Dendritic cell treated with granulocyte-macrophage colony-stimulating factor and Interleukin-4, amounts not matched to agents 40 ng/mL and 50 ng/mL, for 4 days (primary cell): Measurements from ENCODE around the gene GALR2.

Experiments
- H3K27ac Mint-ChIP-seq: one replicate; pipeline ENCODE4 v1.8.0; 2022; ENCODE audit warnings: mild to moderate bottlenecking, mixed read lengths
- H3K27me3 Mint-ChIP-seq: one replicate; pipeline ENCODE4 v1.8.0; 2022; ENCODE audit warnings: mild to moderate bottlenecking, mixed read lengths
- H3K36me3 Mint-ChIP-seq: one replicate; pipeline ENCODE4 v1.8.0; 2022; ENCODE audit warnings: low read depth, mixed read lengths
- H3K4me1 Mint-ChIP-seq: one replicate; pipeline ENCODE4 v1.8.0; 2022; ENCODE audit warnings: low read depth, mixed read lengths
- H3K4me3 Mint-ChIP-seq: one replicate; pipeline ENCODE4 v1.8.0; 2022; ENCODE audit warnings: mild to moderate bottlenecking, moderate library complexity, mixed read lengths
- H3K9me3 Mint-ChIP-seq: one replicate; pipeline ENCODE4 v1.8.0; 2022; ENCODE audit warnings: mixed read lengths
- intact Hi-C: fragments of 100-400 bp; cut with micrococcal nuclease; formaldehyde crosslinking; loops from one replicate; pipeline ENCODE4 v1.15.0; 2022

Gene GALR2

GRCh38 chr17:76079956-76080767 is 5.6 kb downstream of the GALR2 start:
- intact Hi-C loops: no loop called here
- peaks cover 34% of the 10 kb centered on the region for H3K4me1 Mint-ChIP-seq
- peaks cover 30% of the 10 kb centered on the region for H3K36me3 Mint-ChIP-seq
- no peak overlapping the region for H3K4me3 Mint-ChIP-seq
- no peaks in the 10 kb centered on the region for H3K9me3 Mint-ChIP-seq
- H3K27me3 Mint-ChIP-seq: peaks cover 66% of the 10 kb centered on the region
- no peak overlapping the region for H3K27ac Mint-ChIP-seq

GRCh38 chr17:76080768-76081287 is 6.2 kb downstream of the GALR2 start:
- Mint-ChIP-seq H3K9me3 (no peaks in the 10 kb centered on the region), H3K27ac (no peak overlapping the region), H3K4me3 (no peak overlapping the region), H3K27me3 (peaks cover 59% of the 10 kb centered on the region), H3K4me1 (peaks cover 27% of the 10 kb centered on the region), H3K36me3 (peaks cover 37% of the 10 kb centered on the region)
- intact Hi-C loops: no loop called here

GRCh38 chr17:76081295-76082210 is 7.0 kb downstream of the GALR2 start:
- intact Hi-C loops: no loop called here
- peaks cover 44% of the 10 kb centered on the region for H3K36me3 Mint-ChIP-seq
- peaks cover 52% of the 10 kb centered on the region for H3K27me3 Mint-ChIP-seq
- H3K27ac Mint-ChIP-seq: no peak overlapping the region
- no peaks in the 10 kb centered on the region for H3K9me3 Mint-ChIP-seq
- H3K4me1 Mint-ChIP-seq: peaks cover 20% of the 10 kb centered on the region
- no peak overlapping the region for H3K4me3 Mint-ChIP-seq

GRCh38 chr17:76082326-76083251 is 8.0 kb downstream of the GALR2 start:
- H3K27ac Mint-ChIP-seq: no peak overlapping the region
- peaks cover 55% of the 10 kb centered on the region for H3K36me3 Mint-ChIP-seq
- intact Hi-C loops: no loop called here
- no peaks in the 10 kb centered on the region for H3K9me3 Mint-ChIP-seq
- no peak overlapping the region for H3K4me3 Mint-ChIP-seq
- H3K4me1 Mint-ChIP-seq: peaks cover 10% of the 10 kb centered on the region
- peaks cover 42% of the 10 kb centered on the region for H3K27me3 Mint-ChIP-seq

GRCh38 chr17:76083536-76084182 is 9.1 kb downstream of the GALR2 start:
- Mint-ChIP-seq H3K4me1 (peaks cover 4% of the 10 kb centered on the region), H3K36me3 (peaks cover 65% of the 10 kb centered on the region), H3K27me3 (peaks cover 31% of the 10 kb centered on the region), H3K4me3 (no peak overlapping the region), H3K9me3 (no peaks in the 10 kb centered on the region), H3K27ac (no peak overlapping the region)
- intact Hi-C loops: no loop called here

- Mint-ChIP-seq H3K4me3 (no peak overlapping the region), H3K27ac (no peak overlapping the region), H3K36me3 (peaks cover 81% of the 10 kb centered on the region), H3K27me3 (peaks cover 16% of the 10 kb centered on the region), H3K4me1 (no peaks in the 10 kb centered on the region), H3K9me3 (no peaks in the 10 kb centered on the region)
- intact Hi-C loops: no loop called here
These were observed 10.6 kb downstream of the GALR2 start for GRCh38 chr17:76085066-76085730.

- peaks cover 87% of the 10 kb centered on the region for H3K36me3 Mint-ChIP-seq
- no peak overlapping the region for H3K4me3 Mint-ChIP-seq
- intact Hi-C loops: no loop called here
- peaks cover 9% of the 10 kb centered on the region for H3K27me3 Mint-ChIP-seq
- no peaks in the 10 kb centered on the region for H3K9me3 Mint-ChIP-seq
- H3K4me1 Mint-ChIP-seq: no peaks in the 10 kb centered on the region
- no peak overlapping the region for H3K27ac Mint-ChIP-seq
These were observed 11.3 kb downstream of the GALR2 start for GRCh38 chr17:76085731-76086366.

GRCh38 chr17:76086384-76086783 is 11.8 kb downstream of the GALR2 start:
- H3K36me3 Mint-ChIP-seq: peaks cover 93% of the 10 kb centered on the region
- H3K4me1 Mint-ChIP-seq: no peaks in the 10 kb centered on the region
- intact Hi-C loops: no loop called here
- no peaks in the 10 kb centered on the region for H3K9me3 Mint-ChIP-seq
- no peak overlapping the region for H3K4me3 Mint-ChIP-seq
- peaks cover 5% of the 10 kb centered on the region for H3K27me3 Mint-ChIP-seq
- no peak overlapping the region for H3K27ac Mint-ChIP-seq

GRCh38 chr17:76087531-76087930 is 12.9 kb downstream of the GALR2 start:
- intact Hi-C loops: no loop called here
- Mint-ChIP-seq H3K27ac (no peak overlapping the region), H3K27me3 (no peaks in the 10 kb centered on the region), H3K36me3 (peaks cover 100% of the 10 kb centered on the region), H3K9me3 (no peaks in the 10 kb centered on the region), H3K4me3 (no peak overlapping the region), H3K4me1 (no peaks in the 10 kb centered on the region)

- no peaks in the 10 kb centered on the region for H3K9me3 Mint-ChIP-seq
- peaks cover 100% of the 10 kb centered on the region for H3K36me3 Mint-ChIP-seq
- no peaks in the 10 kb centered on the region for H3K27me3 Mint-ChIP-seq
- H3K27ac Mint-ChIP-seq: no peak overlapping the region
- intact Hi-C loops: no loop called here
- no peaks in the 10 kb centered on the region for H3K4me1 Mint-ChIP-seq
- no peak overlapping the region for H3K4me3 Mint-ChIP-seq
These were observed 13.7 kb downstream of the GALR2 start for GRCh38 chr17:76088041-76088867.

GRCh38 chr17:76088868-76089576 is 14.4 kb downstream of the GALR2 start:
- Mint-ChIP-seq H3K27me3 (no peaks in the 10 kb centered on the region), H3K27ac (no peak overlapping the region), H3K9me3 (no peaks in the 10 kb centered on the region), H3K4me1 (no peaks in the 10 kb centered on the region), H3K4me3 (no peak overlapping the region), H3K36me3 (peaks cover 100% of the 10 kb centered on the region)
- intact Hi-C loops: no loop called here
